ES-I3 (cell line): ENCODE results near the gene DNAJC19.

Source experiments
- H3K36me3 ChIP-seq: 2 replicates; pipeline ENCODE4 v1.6.1; 2013; ENCODE audit warnings: mild to moderate bottlenecking, low read length, control low read depth, moderate library complexity; ENCODE audit not compliant: insufficient read depth
- H3K4me1 ChIP-seq: 2 replicates; pipeline ENCODE4 v1.6.1; 2013; ENCODE audit warnings: mild to moderate bottlenecking, control low read depth, low read length; ENCODE audit not compliant: insufficient read depth
- H3K9ac ChIP-seq: 2 replicates; pipeline ENCODE4 v1.6.1; 2013; ENCODE audit warnings: low read depth, mild to moderate bottlenecking, low read length, moderate library complexity
- H3K9me3 ChIP-seq: 2 replicates; pipeline ENCODE4 v1.6.1; 2013; ENCODE audit warnings: mild to moderate bottlenecking, low read length, moderate library complexity; ENCODE audit not compliant: control insufficient read depth, insufficient read depth

The DNAJC19 gene

GRCh38 chr3:180981912-180982311, 7.6 kb downstream of the DNAJC19 start:
- Histone ChIP-seq H3K36me3 (peaks cover 10% of the 10 kb centered on the region; the same call in 1 of the 2 replicates), H3K9me3 (no peaks in the 10 kb centered on the region), H3K4me1 (no peaks in the 10 kb centered on the region), H3K9ac (no peak overlapping the region)

- Histone ChIP-seq H3K36me3 (peaks cover 10% of the 10 kb centered on the region; the same call in 1 of the 2 replicates), H3K9ac (no peak overlapping the region), H3K9me3 (no peaks in the 10 kb centered on the region), H3K4me1 (no peaks in the 10 kb centered on the region)
Measured at GRCh38 chr3:180980611-180981010, 8.9 kb downstream of the DNAJC19 start.

GRCh38 chr3:180979961-180980360, 9.6 kb downstream of the DNAJC19 start:
- Histone ChIP-seq H3K9me3 (no peaks in the 10 kb centered on the region), H3K36me3 (peaks cover 10% of the 10 kb centered on the region), H3K9ac (no peak overlapping the region), H3K4me1 (no peaks in the 10 kb centered on the region)

- Histone ChIP-seq H3K4me1 (no peaks in the 10 kb centered on the region), H3K9me3 (no peaks in the 10 kb centered on the region), H3K9ac (no peak overlapping the region), H3K36me3 (peaks cover 12% of the 10 kb centered on the region)
Measured at GRCh38 chr3:180977498-180977897, 12.0 kb downstream of the DNAJC19 start.

GRCh38 chr3:180974286-180974685, 15.2 kb downstream of the DNAJC19 start:
- Histone ChIP-seq H3K9me3 (no peaks in the 10 kb centered on the region), H3K36me3 (peaks cover 26% of the 10 kb centered on the region), H3K4me1 (no peaks in the 10 kb centered on the region), H3K9ac (no peak overlapping the region)

- Histone ChIP-seq H3K9me3 (no peaks in the 10 kb centered on the region), H3K9ac (no peak overlapping the region), H3K36me3 (peaks cover 24% of the 10 kb centered on the region), H3K4me1 (no peaks in the 10 kb centered on the region)
Measured at GRCh38 chr3:180973543-180973942, 16.0 kb downstream of the DNAJC19 start.

GRCh38 chr3:180970931-180971330, 18.6 kb downstream of the DNAJC19 start:
- H3K9me3 ChIP-seq: no peaks in the 10 kb centered on the region
- no peak overlapping the region for H3K9ac ChIP-seq
- peaks cover 23% of the 10 kb centered on the region for H3K36me3 ChIP-seq
- H3K4me1 ChIP-seq: no peaks in the 10 kb centered on the region

GRCh38 chr3:180962530-180962929, 27.0 kb downstream of the DNAJC19 start:
- Histone ChIP-seq H3K36me3 (peaks cover 7% of the 10 kb centered on the region), H3K9ac (no peak overlapping the region), H3K4me1 (no peaks in the 10 kb centered on the region), H3K9me3 (no peaks in the 10 kb centered on the region)

GRCh38 chr3:180961552-180961951, 28.0 kb downstream of the DNAJC19 start:
- H3K36me3 ChIP-seq: peaks cover 11% of the 10 kb centered on the region
- H3K9me3 ChIP-seq: no peaks in the 10 kb centered on the region
- H3K4me1 ChIP-seq: no peaks in the 10 kb centered on the region
- no peak overlapping the region for H3K9ac ChIP-seq

GRCh38 chr3:180961087-180961486, 28.4 kb downstream of the DNAJC19 start:
- no peak overlapping the region for H3K9ac ChIP-seq
- peaks cover 16% of the 10 kb centered on the region for H3K36me3 ChIP-seq

GRCh38 chr3:180959691-180960090, 29.8 kb downstream of the DNAJC19 start:
- Histone ChIP-seq H3K9ac (no peak overlapping the region), H3K4me1 (no peaks in the 10 kb centered on the region), H3K36me3 (peaks cover 16% of the 10 kb centered on the region), H3K9me3 (no peaks in the 10 kb centered on the region)

More at GRCh38 chr3:180961087-180961486, 28.4 kb downstream of the DNAJC19 start:
- H3K4me1 ChIP-seq: no peaks in the 10 kb centered on the region
- H3K9me3 ChIP-seq: no peaks in the 10 kb centered on the region

GRCh38 chr3:180947761-180948390, 41.7 kb downstream of the DNAJC19 start:
- no peaks in the 10 kb centered on the region for H3K4me1 ChIP-seq
- H3K36me3 ChIP-seq: peaks cover 42% of the 10 kb centered on the region
- H3K9me3 ChIP-seq: no peaks in the 10 kb centered on the region
- no peak overlapping the region for H3K9ac ChIP-seq

GRCh38 chr3:180940826-180941225, 48.7 kb downstream of the DNAJC19 start:
- H3K36me3 ChIP-seq: 0 out of 2 replicates have a peak, but pooled peaks cover 9% of the 10 kb centered on the region
- no peaks in the 10 kb centered on the region for H3K9me3 ChIP-seq
- no peak overlapping the region for H3K9ac ChIP-seq
- H3K4me1 ChIP-seq: no peaks in the 10 kb centered on the region

- Histone ChIP-seq H3K36me3 (0 out of 2 replicates have a peak, but pooled peaks cover 4% of the 10 kb centered on the region), H3K9me3 (no peaks in the 10 kb centered on the region), H3K4me1 (peaks cover 5% of the 10 kb centered on the region; the same call in 1 of the 2 replicates), H3K9ac (no peak overlapping the region)
Measured at GRCh38 chr3:180934638-180935037, 54.9 kb downstream of the DNAJC19 start.
